HG02588 (cell line): ENCODE data around the gene TP53BP2.
"Not testable (repeated sequence)": the region's sequence is repeated elsewhere in the genome, so short reads cannot be mapped to it uniquely, and the experiment has no call there.

Source experiments
- ATAC-seq: cut with Tn5 transposase; IDR thresholded peaks from one replicate; pipeline ENCODE4 v1.9.1; 2021; ENCODE audit warnings: mild to moderate bottlenecking, moderate library complexity; ENCODE audit not compliant: unreplicated experiment

TP53BP2 gene

DNA sequence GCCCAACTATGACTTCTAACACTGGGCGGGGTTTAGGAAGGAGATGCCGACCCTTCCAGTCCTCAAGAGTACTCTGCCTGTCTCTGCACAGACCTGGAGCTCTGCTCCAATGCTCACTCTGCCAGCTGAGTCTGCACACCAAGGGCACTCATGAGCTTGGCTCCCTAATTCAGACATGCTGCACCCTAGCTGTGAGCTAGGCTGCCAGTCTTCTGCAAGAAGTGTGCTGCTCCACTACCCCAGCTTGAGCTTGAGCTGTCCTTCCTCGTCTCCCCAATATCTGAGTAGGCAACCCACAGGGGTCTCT is 13.2 kb downstream of the TP53BP2 start:
- ATAC-seq = no peak

DNA sequence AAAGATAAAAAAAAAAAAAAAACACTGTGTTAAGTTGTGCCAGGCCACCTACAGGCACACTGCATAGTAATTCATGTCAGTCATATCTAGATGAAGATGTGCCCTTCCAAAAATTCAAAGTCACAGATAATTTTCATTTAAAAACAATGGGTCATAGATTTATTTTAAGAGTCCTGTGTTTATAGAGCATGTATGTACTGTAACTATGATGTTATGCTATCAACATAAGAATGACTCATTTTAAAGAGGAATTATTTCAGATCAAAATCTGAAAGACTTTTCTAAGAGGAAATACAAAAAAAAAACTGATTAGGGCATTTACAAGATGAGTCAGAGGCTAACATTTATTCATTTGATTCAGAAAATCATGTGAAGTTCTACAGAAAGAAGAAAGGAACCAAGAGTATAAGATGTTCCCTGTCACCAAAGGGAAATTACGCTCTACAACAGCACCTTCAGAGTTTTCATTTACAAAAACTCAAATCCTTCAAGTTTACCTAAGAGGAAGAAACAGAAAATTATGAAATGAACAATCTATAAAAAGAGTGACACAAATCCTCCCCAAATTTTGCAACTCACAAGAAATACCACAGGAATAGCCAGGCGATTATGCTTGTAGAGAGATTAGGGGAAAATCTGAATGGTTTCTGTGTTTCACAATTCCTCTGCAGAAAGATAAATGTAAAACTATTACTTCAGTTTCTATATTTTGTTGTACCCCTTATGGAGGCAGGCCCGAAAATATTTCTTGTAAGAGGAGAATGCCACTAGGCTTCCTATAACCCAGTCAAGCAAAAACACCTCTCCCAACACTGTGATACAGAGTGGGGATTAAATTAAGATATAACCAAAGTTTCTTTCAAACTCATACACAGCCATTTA is 13.8 kb downstream of the TP53BP2 start:
- no peak for ATAC-seq

DNA sequence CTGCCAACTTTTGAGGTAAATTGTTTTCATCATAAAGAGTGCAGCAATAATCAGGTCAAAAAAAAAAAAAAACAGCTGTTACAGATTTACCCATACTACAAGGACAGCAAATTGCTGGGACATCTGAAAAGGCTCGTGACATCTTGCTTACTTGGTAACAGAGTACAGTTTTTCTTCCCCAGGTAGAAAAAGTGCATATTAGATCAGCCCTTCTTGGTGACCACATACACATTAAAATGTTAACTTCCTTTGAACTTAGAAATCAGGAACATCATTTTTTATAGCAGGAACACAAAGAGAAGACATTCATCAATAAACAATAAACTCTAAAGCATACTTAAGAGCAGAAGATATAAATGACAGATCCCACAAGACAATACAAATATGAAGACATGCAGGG is 16.1 kb downstream of the TP53BP2 start:
- ATAC-seq = no peak

DNA sequence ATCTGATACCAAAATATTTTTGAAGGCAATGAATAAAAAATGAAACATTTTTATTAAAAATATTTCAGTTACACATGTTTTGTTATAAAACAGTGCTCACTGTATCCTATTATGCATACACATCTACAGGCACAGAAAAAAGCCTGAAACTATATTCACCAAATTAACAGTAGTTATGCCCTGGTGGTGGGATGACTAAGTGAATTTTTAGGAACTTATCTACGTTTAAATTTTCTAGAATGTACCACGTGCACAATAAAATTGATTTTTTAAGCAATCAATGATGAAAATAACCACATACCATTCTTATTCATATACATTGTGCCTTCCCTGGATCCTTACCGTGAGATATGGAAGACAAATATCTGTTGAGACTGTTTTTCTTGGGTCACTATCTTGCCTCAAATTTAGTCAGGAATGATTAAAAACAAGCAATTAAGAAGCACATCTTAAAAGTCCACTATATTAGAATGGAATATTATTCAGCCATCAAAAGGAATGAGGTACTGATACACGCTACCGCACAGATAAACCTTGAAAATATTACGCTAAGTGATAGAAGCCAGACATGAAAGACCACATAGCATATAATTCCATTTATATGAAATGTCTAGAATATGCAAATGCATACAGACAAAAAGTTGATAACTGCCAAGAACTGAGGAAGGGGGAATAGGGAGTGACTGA is 17.4 kb downstream of the TP53BP2 start:
- ATAC-seq = no peak

DNA sequence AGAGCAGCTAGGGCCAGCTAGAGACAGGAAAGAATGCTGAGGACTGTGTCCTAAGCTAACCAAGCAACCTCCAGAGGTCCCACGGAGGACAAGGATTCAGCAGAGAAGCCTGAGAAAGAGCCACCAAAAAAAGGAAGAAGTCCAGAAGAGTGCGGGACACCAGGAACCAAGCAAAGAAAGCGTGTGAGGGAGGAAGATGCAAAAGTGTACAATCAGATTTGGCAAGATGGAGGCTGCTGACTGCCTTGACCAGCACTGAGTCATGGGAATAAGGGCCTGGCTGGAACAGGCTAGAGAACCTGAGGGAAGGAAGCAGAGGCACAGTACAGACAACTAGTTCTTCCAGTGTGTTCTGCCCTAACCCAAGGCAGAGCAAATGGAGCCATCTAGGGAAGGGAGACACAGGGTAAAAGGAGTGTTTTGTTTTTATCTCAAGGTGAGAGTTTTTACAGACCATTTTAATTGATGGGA is 18.5 kb downstream of the TP53BP2 start:
- ATAC-seq = no peak

DNA sequence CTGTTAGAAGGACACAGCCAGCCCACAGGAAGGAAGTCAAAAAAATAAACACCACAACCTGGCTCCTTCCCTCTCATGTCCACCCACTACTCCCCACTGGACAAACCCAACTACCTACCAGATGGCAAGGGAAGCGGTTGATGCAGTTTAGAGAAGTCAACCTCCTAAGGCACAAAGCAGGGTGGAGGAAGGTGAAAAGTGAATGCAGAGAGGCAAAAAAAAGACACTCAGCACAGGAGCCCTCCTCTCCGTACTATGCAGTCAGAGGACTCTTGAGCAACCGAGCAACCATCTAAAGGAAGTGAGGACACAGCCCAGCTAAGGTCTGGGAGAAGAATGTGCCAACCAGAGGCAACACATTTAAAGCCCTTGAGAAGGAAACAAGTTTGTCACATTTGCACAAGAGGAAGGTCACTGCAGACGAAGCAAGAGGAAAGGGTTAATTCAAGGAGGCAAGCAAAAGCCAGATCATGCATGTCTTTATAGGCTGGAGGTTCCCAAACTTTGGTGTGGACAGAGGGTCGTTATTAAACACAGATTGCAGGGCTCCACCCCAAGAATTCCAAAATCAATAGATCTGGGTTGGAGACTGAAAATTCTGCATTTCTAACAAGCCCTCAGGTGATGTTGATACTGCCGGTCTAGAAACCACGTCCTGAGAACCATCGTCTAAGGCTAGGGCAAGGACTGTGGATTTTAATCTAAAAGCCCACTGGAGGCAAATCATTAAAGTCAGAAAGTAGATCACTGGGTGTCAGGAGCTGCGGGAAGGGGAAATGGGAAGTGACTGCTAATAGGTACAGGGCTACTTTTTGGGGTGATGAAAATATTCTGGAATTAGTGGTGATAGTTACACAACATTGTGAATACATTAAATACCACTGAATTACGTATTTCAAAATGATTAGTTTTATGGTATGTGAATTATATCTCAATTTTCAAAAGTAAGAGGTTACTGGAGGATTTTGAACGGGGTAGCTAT is 19.7 kb downstream of the TP53BP2 start:
- ATAC-seq = no peak

DNA sequence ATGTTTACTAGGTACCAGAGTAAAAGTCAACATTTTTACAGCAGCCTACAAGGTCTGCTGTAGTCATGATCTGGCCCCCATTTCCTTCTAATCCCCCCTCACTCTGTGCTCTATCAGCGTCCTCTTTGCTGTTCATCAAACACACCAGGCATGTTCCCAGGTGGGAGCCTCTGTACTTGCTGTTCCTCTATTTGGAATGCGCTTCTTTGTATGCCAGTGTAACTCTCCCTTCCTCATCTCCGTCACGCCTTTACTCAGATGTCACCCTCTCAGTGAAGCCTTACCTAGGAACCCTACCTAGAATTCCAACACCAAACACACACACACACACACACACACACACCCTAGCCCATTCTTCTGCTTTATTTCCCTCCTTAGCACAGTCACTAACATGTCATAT is 21.0 kb downstream of the TP53BP2 start:
- no peak for ATAC-seq

DNA sequence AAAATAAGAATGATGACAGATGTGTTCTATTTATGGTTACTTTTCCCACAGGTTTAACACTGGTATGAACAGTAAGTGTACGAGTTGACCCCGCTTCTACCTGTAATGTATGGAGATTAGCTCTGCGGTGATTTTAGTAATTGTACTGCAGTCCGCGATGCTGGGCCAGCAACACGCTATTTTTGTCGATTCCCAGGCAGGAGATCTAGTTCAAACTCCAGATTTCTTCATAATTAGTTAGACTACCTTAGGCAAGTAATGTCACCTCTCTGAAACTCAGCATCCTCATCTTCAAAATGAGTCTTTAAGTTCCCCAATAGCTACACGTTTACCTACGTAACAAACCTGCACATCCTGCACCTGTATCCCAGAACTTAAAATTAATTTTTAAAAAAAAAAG is 21.5 kb downstream of the TP53BP2 start:
- ATAC-seq = no peak

DNA sequence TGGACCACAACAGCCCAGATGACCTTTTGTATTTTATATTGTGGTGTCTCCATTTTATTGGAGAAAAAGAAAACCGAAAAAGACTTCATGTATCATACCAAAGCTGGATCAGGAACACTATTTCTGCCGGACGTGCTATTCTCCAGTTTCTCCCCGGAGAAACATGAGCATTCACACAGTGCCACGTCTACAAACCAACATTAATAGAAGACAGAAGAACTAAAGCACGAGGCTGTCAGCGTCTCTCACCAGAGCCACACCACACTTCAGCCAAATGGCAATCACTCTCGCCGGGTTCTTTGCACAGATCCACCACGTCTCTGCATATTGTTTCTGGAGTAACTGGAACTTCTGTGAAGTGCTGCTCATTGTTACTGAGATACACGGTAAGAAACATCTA is 24.8 kb downstream of the TP53BP2 start:
- ATAC-seq = no peak

DNA sequence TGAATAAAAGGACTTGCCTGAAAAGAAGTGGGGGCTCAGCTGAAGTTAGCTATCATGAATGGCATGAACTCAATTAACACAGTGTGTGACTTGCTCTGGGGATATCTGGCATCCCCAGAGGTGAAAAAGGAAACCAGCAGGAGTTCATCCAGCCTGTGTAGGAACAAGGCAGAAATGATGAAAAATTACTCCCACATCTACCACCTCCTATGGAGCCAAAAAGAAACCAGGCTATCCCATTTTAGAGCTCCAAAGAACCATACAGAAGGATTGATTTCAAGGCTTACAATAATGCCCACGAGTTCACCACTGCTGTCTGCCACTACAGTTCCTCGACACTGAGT is 25.3 kb downstream of the TP53BP2 start:
- no peak for ATAC-seq

DNA sequence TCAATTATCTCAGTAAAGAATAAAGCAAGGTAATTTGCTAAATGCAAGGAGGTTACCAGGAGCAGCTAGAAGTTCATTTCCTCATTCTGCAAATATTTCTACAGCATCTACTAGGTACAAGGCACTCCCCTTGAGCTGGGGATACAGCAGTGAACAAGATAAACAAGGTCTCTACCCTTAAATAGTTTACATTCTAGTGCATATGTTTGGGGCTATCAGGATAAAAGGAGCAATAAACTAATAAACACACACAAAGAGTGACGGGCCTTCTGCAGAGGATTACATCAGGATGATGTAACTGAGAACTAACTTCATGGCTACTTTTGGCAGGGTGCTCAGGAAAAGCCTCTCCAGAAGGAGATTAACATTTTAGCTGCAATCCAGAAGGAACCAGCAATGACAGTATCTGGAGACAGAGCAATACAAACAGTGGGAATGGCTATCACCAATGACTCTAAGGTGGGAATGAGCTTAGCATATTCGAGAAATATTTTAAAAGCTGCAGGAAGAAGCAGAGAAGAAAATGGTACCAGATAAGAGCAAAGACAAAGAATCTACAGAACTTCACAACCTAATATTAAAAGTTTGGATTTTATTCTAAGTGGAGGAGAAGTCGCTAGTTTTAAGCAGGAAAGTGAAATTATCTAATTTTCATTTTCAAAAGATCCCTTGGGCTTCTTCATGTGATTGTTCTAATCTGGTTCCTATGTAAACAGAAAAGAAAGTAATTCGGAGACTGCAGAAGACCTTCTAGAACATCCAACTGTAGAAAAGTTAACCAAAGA is 25.8 kb downstream of the TP53BP2 start:
- no peak for ATAC-seq

DNA sequence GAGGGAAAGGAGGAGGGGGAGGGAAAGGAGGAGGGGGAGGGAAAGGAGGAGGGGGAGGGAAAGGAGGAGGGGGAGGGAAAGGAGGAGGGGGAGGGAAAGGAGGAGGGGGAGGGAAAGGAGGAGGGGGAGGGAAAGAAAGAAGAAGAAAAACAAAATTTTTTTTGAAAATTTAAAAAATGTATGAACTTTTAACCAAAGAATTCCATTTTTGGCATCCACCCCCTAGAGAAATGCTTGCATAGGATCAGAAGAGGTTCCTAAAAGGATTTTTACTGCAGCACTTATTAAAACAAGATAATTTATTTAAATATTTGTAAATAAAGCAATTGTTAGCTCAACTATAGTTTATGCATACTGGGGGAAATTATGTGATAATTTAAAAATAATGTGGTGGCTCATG is 28.5 kb downstream of the TP53BP2 start:
- not testable (repeated sequence) for ATAC-seq

DNA sequence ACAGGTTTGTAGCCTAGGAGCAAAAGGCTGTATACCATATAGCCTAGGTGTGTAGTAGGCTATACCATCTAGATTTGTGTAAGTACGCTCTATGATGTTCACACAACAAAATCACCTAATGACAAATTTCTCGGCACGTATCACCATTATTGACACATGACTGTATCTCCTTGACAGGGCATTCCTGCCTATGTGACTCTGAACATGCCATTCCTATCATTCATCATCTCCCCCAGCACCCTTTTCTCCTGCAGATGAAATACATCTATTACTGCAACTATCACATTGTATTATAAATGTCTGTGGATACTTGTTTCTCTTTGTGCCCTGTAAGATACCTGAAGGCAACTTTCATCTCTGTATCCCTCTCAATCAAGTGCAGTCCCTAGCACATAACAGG is 29.9 kb downstream of the TP53BP2 start:
- no peak for ATAC-seq

DNA sequence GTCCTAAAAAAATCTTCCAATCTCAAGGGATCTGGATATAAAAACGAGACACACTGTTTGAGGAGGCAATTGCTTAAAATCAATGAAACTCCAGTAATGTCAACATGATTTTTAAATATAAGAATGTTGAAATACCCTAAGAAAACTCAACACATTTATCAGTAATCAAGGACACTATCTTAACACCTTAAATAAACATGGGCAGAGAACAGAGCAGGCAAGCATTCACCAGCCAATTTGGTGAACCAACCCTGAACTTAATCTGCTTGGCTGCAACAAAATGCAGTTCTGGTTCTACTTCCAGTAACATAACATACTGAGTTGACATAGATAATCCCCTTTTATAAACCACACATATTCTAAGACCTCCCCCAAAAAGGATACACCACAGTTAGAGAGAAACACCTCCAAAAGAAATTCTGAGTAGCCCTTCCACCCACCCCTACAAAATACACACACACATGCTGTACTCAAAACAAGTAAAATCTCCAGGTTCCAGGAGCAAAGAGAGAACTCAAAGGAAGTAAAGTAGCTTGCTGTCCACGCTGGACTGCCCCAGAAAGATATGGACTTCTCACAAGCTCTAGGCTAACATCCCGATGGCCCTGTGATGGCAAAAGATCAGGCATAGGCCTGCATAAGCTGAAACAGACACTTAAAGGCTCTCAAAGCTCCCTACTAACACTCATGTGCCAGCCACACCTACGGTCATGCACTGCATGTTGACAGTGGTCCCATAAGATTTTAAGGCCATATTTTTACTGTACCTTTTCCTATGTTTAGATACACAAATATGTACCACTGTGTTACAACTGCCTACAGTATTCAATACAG is 30.5 kb downstream of the TP53BP2 start:
- no peak for ATAC-seq

DNA sequence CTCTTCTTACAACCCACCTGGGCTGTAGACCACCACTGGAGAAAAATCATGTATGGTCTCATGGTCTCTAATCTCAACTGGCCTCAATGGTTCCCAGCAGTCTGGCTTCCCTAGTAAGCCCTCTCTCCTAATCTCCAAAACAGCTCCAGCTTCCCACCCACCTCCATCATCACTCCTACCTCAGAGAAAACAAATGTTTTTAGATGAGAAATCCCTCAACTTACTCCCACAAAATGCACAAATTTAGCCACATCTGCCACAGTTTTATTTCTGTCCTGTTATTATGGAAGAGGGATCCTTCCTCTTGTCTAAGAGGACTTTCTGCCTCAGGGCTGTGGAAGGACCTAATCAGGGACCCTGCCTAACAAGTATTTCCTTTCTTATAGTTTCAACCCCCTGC is 32.1 kb downstream of the TP53BP2 start:
- ATAC-seq = no peak

DNA sequence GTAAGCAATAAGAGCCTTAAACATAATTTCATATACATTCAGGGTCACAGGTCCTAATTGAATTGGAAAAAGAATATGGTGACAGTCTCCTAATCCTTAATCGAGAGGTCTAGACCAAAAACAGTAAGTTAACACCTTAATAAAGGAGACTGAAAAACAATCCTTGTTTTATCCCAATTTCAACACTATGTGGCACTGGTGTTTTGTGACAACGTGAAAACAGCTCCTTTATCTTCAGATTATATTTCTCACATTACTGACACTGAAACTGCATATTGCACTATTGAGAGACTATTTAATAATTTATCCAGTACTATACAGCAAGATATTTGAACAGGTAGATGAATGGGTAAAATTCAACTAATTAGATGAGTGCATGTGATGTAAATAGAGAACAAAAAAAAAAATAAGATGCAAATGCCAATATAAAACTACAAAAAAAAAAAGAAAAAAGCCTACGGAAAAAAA is 34.1 kb downstream of the TP53BP2 start:
- no peak for ATAC-seq

DNA sequence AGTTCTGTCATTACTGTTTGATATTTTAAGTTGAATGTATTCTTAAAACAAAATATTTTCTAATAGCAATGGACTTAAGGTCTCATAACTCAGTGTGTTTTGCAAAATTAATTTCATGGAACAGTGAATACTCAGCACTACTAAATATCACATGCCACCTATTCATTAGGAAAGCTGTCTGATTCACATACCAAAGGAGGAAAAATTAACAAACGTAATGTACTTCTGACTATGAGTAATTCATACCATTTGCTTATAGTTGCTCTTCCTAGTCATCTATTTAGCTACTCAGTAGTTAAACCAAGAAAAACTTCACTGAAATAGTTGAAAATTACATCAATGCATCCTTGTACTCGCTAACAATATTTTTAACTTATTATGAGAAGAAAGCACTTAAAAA is 35.2 kb downstream of the TP53BP2 start:
- ATAC-seq = no peak

DNA sequence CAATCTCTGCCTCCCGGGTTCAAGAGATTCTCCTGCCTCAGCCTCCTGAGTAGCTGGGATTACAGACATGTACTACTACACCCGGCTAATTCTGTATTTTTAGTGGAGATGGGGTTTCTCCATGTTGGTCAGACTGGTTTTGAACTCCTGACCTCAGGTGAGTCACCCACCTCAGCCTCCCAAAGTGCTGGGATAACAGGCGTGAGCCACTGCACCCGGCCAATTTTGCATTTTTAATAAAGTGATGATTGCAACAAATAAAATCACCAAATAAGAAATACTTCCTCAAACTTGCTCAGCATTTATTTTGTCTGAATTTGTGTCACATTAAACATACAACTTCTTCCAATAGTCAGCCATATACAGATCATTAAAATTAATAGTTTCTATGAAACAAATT is 35.8 kb downstream of the TP53BP2 start:
- ATAC-seq = not testable (repeated sequence)

DNA sequence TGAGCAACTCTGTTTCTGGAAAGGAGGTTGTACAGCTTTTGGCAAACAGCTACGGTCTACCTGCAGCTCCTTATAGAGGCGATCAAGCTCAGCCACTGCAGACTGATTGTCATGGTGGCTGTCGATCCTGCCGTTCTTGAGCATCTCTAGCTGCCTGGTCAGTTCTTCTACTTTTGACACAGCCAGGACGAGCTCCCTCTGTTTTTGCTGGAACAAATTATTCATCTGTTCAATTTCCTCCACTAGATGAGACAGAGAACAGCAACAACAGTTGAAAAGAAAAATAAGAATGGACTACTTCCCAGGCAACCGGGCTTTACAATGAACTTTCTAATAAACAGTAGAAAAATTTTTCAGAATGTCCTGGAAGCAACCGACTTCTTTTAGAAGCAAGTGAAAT is 42.5 kb downstream of the TP53BP2 start:
- ATAC-seq = no peak

DNA sequence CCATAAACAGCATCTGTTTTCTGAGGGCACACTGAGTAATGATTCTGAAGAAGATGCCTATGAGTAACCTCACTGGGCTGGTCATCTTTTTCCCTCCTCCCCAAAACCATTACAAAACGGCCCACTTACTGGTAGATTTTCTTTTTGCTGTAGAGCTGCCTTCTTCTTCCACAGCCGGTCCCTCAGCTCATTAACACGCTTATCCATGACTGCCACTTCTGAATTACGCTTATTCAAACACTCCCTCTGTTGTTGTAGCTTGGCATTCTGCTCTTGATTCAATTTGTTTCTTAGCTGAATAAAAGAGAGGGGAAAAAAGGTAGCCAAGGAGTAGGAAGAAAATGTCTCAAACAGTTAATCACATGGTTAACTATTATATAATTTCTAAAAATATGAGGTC is 43.1 kb downstream of the TP53BP2 start:
- no peak for ATAC-seq
